ENCODE measurements around the gene RNF11.

DNA sequence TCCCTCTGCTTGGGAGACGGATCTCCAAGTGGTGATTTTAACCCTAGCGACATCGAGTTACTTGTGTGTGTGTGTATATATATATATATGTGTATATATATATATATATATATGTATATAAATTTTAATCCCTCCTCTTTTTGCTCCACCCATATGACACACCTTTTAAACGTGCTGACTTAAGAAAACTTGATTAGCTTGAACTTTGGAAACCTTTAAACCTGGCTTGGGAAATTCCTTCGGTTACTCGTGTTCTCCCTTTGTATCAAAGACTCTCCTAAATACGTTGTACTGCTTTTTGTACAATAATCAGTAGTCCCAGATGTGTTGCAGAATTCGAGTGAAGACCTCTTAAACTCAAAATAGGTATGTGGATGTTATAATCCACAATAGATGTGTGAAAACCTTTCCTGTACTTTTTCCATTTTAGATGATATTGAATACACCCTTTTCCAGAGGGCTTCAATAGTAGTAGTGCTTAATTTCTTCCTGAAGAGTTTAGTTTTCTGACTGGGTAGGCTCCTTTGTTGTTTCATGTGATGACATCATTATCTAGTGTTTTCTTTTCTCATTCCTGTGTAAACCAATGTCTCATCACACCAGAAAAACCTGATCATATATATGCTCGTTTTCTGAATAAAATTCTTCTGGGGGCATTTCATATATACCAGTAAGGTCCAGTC, 1.4 kb downstream of the RNF11 start:
- TF ChIP-seq, protein P1, sequence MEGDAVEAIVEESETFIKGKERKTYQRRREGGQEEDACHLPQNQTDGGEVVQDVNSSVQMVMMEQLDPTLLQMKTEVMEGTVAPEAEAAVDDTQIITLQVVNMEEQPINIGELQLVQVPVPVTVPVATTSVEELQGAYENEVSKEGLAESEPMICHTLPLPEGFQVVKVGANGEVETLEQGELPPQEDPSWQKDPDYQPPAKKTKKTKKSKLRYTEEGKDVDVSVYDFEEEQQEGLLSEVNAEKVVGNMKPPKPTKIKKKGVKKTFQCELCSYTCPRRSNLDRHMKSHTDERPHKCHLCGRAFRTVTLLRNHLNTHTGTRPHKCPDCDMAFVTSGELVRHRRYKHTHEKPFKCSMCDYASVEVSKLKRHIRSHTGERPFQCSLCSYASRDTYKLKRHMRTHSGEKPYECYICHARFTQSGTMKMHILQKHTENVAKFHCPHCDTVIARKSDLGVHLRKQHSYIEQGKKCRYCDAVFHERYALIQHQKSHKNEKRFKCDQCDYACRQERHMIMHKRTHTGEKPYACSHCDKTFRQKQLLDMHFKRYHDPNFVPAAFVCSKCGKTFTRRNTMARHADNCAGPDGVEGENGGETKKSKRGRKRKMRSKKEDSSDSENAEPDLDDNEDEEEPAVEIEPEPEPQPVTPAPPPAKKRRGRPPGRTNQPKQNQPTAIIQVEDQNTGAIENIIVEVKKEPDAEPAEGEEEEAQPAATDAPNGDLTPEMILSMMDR (IDR thresholded peaks at IDR 0.05; ENCODE audit: insufficient read depth, low read length, poor library complexity, severe bottlenecking): no peak
- no peak for TF ChIP-seq EZH2phosphoT487 (conservative IDR thresholded peaks at IDR 0.05; ENCODE audit: low read length)
